GM19240 (cell line): Measurements from ENCODE around the gene NEK7.

Experiments used
- DNase-seq: peaks from one replicate; pipeline ENCODE4 v3.0.0; 2011; ENCODE audit warnings: low spot score; ENCODE audit not compliant: insufficient read length

NEK7 gene

GRCh38 chr1:198254948-198255347 is 98.2 kb downstream of the NEK7 start:
- no peak for DNase-seq

GRCh38 chr1:198255784-198256183 is 99.0 kb downstream of the NEK7 start:
- no peak for DNase-seq

GRCh38 chr1:198258491-198258890 is 101.7 kb downstream of the NEK7 start:
- no peak for DNase-seq

GRCh38 chr1:198259333-198260074 is 102.7 kb downstream of the NEK7 start:
- DNase-seq = no peak

- no peak for DNase-seq
Observed at GRCh38 chr1:198261886-198262285, 105.1 kb downstream of the NEK7 start.

GRCh38 chr1:198263186-198263585 is 106.4 kb downstream of the NEK7 start:
- DNase-seq = no peak

- DNase-seq = no peak
Observed at GRCh38 chr1:198264282-198264681, 107.5 kb downstream of the NEK7 start.

GRCh38 chr1:198265073-198265661 is 108.4 kb downstream of the NEK7 start:
- DNase-seq = no peak

GRCh38 chr1:198267056-198267455 is 110.3 kb downstream of the NEK7 start:
- DNase-seq = no peak

GRCh38 chr1:198267921-198268320 is 111.1 kb downstream of the NEK7 start:
- DNase-seq = no peak

- no peak for DNase-seq
Observed at GRCh38 chr1:198268784-198269645, 112.2 kb downstream of the NEK7 start.

GRCh38 chr1:198269646-198269940 is 112.8 kb downstream of the NEK7 start:
- no peak for DNase-seq

- DNase-seq = no peak
Observed at GRCh38 chr1:198270273-198270828, 113.6 kb downstream of the NEK7 start.

- no peak for DNase-seq
Observed at GRCh38 chr1:198271467-198271866, 114.7 kb downstream of the NEK7 start.

GRCh38 chr1:198272492-198272891 is 115.7 kb downstream of the NEK7 start:
- DNase-seq = no peak

- no peak for DNase-seq
Observed at GRCh38 chr1:198273748-198274295, 117.0 kb downstream of the NEK7 start.

- DNase-seq = no peak
Observed at GRCh38 chr1:198275597-198275996, 118.8 kb downstream of the NEK7 start.

GRCh38 chr1:198276241-198276640 is 119.4 kb downstream of the NEK7 start:
- DNase-seq = no peak

GRCh38 chr1:198278943-198279342 is 122.1 kb downstream of the NEK7 start:
- DNase-seq = no peak

- no peak for DNase-seq
Observed at GRCh38 chr1:198280080-198280479, 123.3 kb downstream of the NEK7 start.

GRCh38 chr1:198281911-198282310 is 125.1 kb downstream of the NEK7 start:
- DNase-seq = no peak

GRCh38 chr1:198283222-198283621 is 126.4 kb downstream of the NEK7 start:
- no peak for DNase-seq
